Neutrophil (primary cell): Measurements from ENCODE around the gene DCHS1.
"Not testable (repeated sequence)": the region's sequence is repeated elsewhere in the genome, so short reads cannot be mapped to it uniquely, and the experiment has no call there.

ENCODE experiments used
- H3K27ac ChIP-seq: fragments of 200-600 bp; sonication (generic); 2 replicates; pipeline ENCODE4 v1.5.1; 2016; ENCODE audit warnings: mild to moderate bottlenecking, moderate library complexity
- H3K27me3 ChIP-seq: fragments of 200-600 bp; sonication (generic); 2 replicates; pipeline ENCODE4 v1.6.0; 2016; ENCODE audit warnings: mild to moderate bottlenecking
- H3K36me3 ChIP-seq: fragments of 200-600 bp; sonication (generic); 2 replicates; pipeline ENCODE4 v1.5.1; 2017
- H3K4me1 ChIP-seq, 2 experiments: fragments of 200-600 bp in 1 of 2; sonication (generic) in 1 of 2; 1 replicate in 1 of 2; 2 replicates in 1 of 2; pipeline versions ENCODE4 v1.5.1 to v1.6.1; 2013 to 2016; ENCODE audit warnings: low read depth in 1 of 2, low read length in 1 of 2, mild to moderate bottlenecking in 1 of 2, moderate library complexity in 1 of 2; ENCODE audit not compliant: control insufficient read depth in 1 of 2, insufficient read depth in 1 of 2
- H3K4me3 ChIP-seq, 2 experiments: fragments of 200-600 bp in 1 of 2; sonication (generic) in 1 of 2; 1 replicate in 1 of 2; 2 replicates in 1 of 2; pipeline ENCODE4 v1.5.1; 2013 to 2016; ENCODE audit warnings: low read depth in 1 of 2, low read length in 1 of 2, mild to moderate bottlenecking in 1 of 2, moderate library complexity in 1 of 2
- H3K9me3 ChIP-seq: fragments of 200-600 bp; sonication (generic); 2 replicates; pipeline ENCODE4 v1.5.1; 2016
- CTCF ChIP-seq: fragments of 200-600 bp; sonication (generic); IDR thresholded peaks from 2 replicates; pipeline ENCODE4 v1.5.1; 2016; ENCODE audit warnings: antibody characterized with exemption

Gene DCHS1

GRCh38 chr11:6655790-6656583 is at the start of gene DCHS1:
DCHS1 (minus strand) TSS chr11:6655809; CDS start chr11:6641613, 14,196 bp downstream.
- TF ChIP-seq CTCF: no peak
- H3K4me3 ChIP-seq: peak within 1 kb of the TSS; percentile 27 to 56
- peaks cover 63% of the 10 kb centered on the region for H3K27me3 ChIP-seq
- no peaks in the 10 kb centered on the region for H3K9me3 ChIP-seq
- H3K27ac ChIP-seq: no peak within 1 kb of the TSS
- H3K36me3 ChIP-seq: no peaks in the 10 kb centered on the region
- peaks cover 4 to 6% of the 10 kb centered on the region in 2 experiments for H3K4me1 ChIP-seq

GRCh38 chr11:6703247-6704063 is 47.8 kb upstream of the DCHS1 start:
- H3K9me3 ChIP-seq: no peaks in the 10 kb centered on the region
- H3K4me3 ChIP-seq: no peak overlapping the region
- TF ChIP-seq CTCF: peak; percentile 59
- peak overlapping the region; percentile 38 for H3K27ac ChIP-seq
- peaks cover 7% of the 10 kb centered on the region for H3K36me3 ChIP-seq
- no peaks in the 10 kb centered on the region for H3K27me3 ChIP-seq
- peaks cover 0 to 5% of the 10 kb centered on the region in 2 experiments for H3K4me1 ChIP-seq

- not testable (repeated sequence) for H3K4me3 ChIP-seq, H3K36me3 ChIP-seq, H3K27me3 ChIP-seq, H3K27ac ChIP-seq, H3K4me1 ChIP-seq, H3K9me3 ChIP-seq
These were observed 46.3 kb upstream of the DCHS1 start for GRCh38 chr11:6701955-6702354.

GRCh38 chr11:6695377-6695776 is 39.8 kb upstream of the DCHS1 start:
- Histone ChIP-seq H3K27me3 (peaks cover 6% of the 10 kb centered on the region), H3K9me3 (no peaks in the 10 kb centered on the region), H3K36me3 (no peaks in the 10 kb centered on the region), H3K4me1 (no peaks in the 10 kb centered on the region), H3K4me3 (no peak overlapping the region), H3K27ac (no peak overlapping the region)
- TF ChIP-seq CTCF: no peak

- Histone ChIP-seq H3K27me3 (peaks cover 6% of the 10 kb centered on the region), H3K9me3 (no peaks in the 10 kb centered on the region)
These were observed 38.6 kb upstream of the DCHS1 start for GRCh38 chr11:6694229-6694535.

More at GRCh38 chr11:6694229-6694535, 38.6 kb upstream of the DCHS1 start:
- Histone ChIP-seq H3K36me3 (no peaks in the 10 kb centered on the region), H3K27ac (no peak overlapping the region), H3K4me3 (no peak overlapping the region), H3K4me1 (no peaks in the 10 kb centered on the region)
- no peak for TF ChIP-seq CTCF
